ENCODE measurements around the gene CCL19. TPM values are rescaled to one million over a fixed set of nuclear protein-coding genes. Genes with fewer than 3 reads are reported as not detected.

The CCL19 gene
- total RNA-seq, 2 donors from 2014 or later, result not detected

- 83 to 88% methylated on average over 2 to 10 of the region's 11 CpGs for WGBS, 2 experiments (ENCODE audit: insufficient coverage in 1 of 2, insufficient read length in 1 of 2)
- H3K4me3 ChIP-seq (ENCODE audit: low read length), result no peak overlapping the region
- H3K36me3 Mint-ChIP-seq (ENCODE audit: low read depth), result peaks cover 6% of the 10 kb centered on the region
- no peak overlapping the region for H3K4me3 Mint-ChIP-seq
- no peaks in the 10 kb centered on the region for H3K9me3 ChIP-seq (ENCODE audit: control insufficient read depth, low read length)
- H3K27ac ChIP-seq (ENCODE audit: low read depth, low read length), result no peak overlapping the region
- no peaks in the 10 kb centered on the region for H3K27me3 ChIP-seq (ENCODE audit: control insufficient read depth, insufficient read depth, low read length, poor library complexity, severe bottlenecking)
- peaks cover 42% of the 10 kb centered on the region for H3K4me1 Mint-ChIP-seq
- no peak for TF ChIP-seq CTCF (conservative IDR thresholded peaks at IDR 0.05)
- H3K9ac ChIP-seq (ENCODE audit: extremely low read depth, low read length, poor library complexity, severe bottlenecking), result no peak overlapping the region
- no peak for DNase-seq
- peaks cover 13% of the 10 kb centered on the region for H3K36me3 ChIP-seq (ENCODE audit: control insufficient read depth, insufficient read depth, low read length)
- no peaks in the 10 kb centered on the region for H3K9me3 Mint-ChIP-seq
- no peak overlapping the region for H3K27ac Mint-ChIP-seq
- peaks cover 15% of the 10 kb centered on the region for H3K4me1 ChIP-seq (ENCODE audit: control insufficient read depth, insufficient read depth, low read length)
- H3K27me3 Mint-ChIP-seq (ENCODE audit: insufficient read depth), result peaks cover 3% of the 10 kb centered on the region
Measured at GRCh38 chr9:34654323-34655051, 36.6 kb downstream of the CCL19 start.

GRCh38 chr9:34653151-34654072 lies 37.7 kb downstream of the CCL19 start:
- no peak overlapping the region for H3K4me3 ChIP-seq (ENCODE audit: low read length)
- Mint-ChIP-seq H3K4me1 (peaks cover 42% of the 10 kb centered on the region), H3K36me3 (ENCODE audit: low read depth) (peaks cover 17% of the 10 kb centered on the region), H3K27me3 (ENCODE audit: insufficient read depth) (peaks cover 3% of the 10 kb centered on the region), H3K9me3 (no peaks in the 10 kb centered on the region), H3K4me3 (no peak overlapping the region), H3K27ac (peak overlapping the region; percentile 56)
- WGBS, 2 experiments (ENCODE audit: insufficient coverage in 1 of 2, insufficient read length in 1 of 2), result 56 to 79% methylated on average over 3 to 11 of the region's 11 CpGs
- peak overlapping the region; percentile 3 for H3K27ac ChIP-seq (ENCODE audit: low read depth, low read length)
- no peaks in the 10 kb centered on the region for H3K27me3 ChIP-seq (ENCODE audit: control insufficient read depth, insufficient read depth, low read length, poor library complexity, severe bottlenecking)
- peaks cover 15% of the 10 kb centered on the region for H3K4me1 ChIP-seq (ENCODE audit: control insufficient read depth, insufficient read depth, low read length)
- no peak overlapping the region for H3K9ac ChIP-seq (ENCODE audit: extremely low read depth, low read length, poor library complexity, severe bottlenecking)
- H3K36me3 ChIP-seq (ENCODE audit: control insufficient read depth, insufficient read depth, low read length), result peaks cover 24% of the 10 kb centered on the region
- H3K9me3 ChIP-seq (ENCODE audit: control insufficient read depth, low read length), result no peaks in the 10 kb centered on the region
- TF ChIP-seq CTCF (conservative IDR thresholded peaks at IDR 0.05), result no peak
- DNase-seq, result no peak

GRCh38 chr9:34652602-34653000 lies 38.5 kb downstream of the CCL19 start:
- Histone ChIP-seq H3K9me3 (ENCODE audit: control insufficient read depth, low read length) (no peaks in the 10 kb centered on the region), H3K27ac (ENCODE audit: low read depth, low read length) (no peak overlapping the region), H3K27me3 (ENCODE audit: control insufficient read depth, insufficient read depth, low read length, poor library complexity, severe bottlenecking) (no peaks in the 10 kb centered on the region), H3K4me1 (ENCODE audit: control insufficient read depth, insufficient read depth, low read length) (peaks cover 23% of the 10 kb centered on the region), H3K36me3 (ENCODE audit: control insufficient read depth, insufficient read depth, low read length) (peaks cover 28% of the 10 kb centered on the region), H3K4me3 (ENCODE audit: low read length) (peak overlapping the region; percentile 86), H3K9ac (ENCODE audit: extremely low read depth, low read length, poor library complexity, severe bottlenecking) (no peak overlapping the region)
- 70 to 77% methylated on average over 3 to 5 of the region's 5 CpGs for WGBS, 2 experiments (ENCODE audit: insufficient coverage in 1 of 2, insufficient read length in 1 of 2)
- H3K4me1 Mint-ChIP-seq, result peaks cover 47% of the 10 kb centered on the region
- H3K27ac Mint-ChIP-seq, result peak overlapping the region; percentile 73
- H3K36me3 Mint-ChIP-seq (ENCODE audit: low read depth), result peaks cover 20% of the 10 kb centered on the region
- peak overlapping the region; percentile 66 for H3K4me3 Mint-ChIP-seq
- no peak for TF ChIP-seq CTCF (conservative IDR thresholded peaks at IDR 0.05)
- no peak for DNase-seq
- peaks cover 3% of the 10 kb centered on the region for H3K27me3 Mint-ChIP-seq (ENCODE audit: insufficient read depth)
- no peaks in the 10 kb centered on the region for H3K9me3 Mint-ChIP-seq
